ENCODE measurements around the gene TMEM200A.

The TMEM200A gene

DNA sequence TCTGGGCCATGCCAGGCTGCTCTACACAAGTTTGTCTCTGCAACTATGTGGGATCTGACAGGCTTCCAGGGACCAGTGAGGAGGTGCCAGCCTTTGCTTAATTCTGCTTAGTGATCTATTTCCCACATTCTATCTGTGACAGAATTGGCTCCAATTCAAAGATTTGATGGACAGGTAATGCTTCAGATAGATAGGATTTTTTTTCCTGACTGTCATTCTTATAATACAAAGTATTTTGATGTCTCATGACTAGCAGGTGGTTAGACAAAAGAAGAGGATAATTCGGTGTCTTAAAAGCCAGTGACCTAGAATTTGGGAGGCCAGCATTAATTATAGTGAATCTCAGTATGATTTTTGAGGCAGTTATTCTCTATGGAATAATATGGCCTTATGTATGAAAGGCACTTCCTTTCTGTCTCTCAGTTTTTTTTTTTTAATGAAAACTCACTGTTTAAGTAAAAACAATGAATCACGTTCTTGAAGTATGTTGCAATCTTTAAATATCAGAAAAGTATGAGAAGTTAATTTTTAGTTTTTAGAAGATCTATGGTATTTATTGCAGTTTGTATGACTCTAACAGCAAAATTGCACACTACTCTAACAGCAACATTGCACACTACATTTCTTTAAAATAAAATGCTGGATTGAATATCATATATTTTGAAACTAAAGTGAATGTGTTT is 43.7 kb downstream of the TMEM200A start:
- Histone ChIP-seq H4K20me1 (ENCODE audit: insufficient read depth, low read length) (no peaks in the 10 kb centered on the region), H3K4me3 (ENCODE audit: low read length) (no peak overlapping the region), H2AFZ (ENCODE audit: low read depth, low read length) (no peak overlapping the region), H3K9me3 (ENCODE audit: insufficient read depth, low read length) (no peaks in the 10 kb centered on the region), H3K27ac (ENCODE audit: low read length) (no peak overlapping the region), H3K4me1 (ENCODE audit: low read length) (no peaks in the 10 kb centered on the region), H3K9ac (ENCODE audit: low read length) (no peak overlapping the region), H3K27me3 (ENCODE audit: low read depth, low read length) (no peaks in the 10 kb centered on the region), H3K79me2 (ENCODE audit: low read length) (peaks cover 6% of the 10 kb centered on the region; the same call in 1 of the 2 replicates), H3K4me2 (ENCODE audit: low read length) (no peak overlapping the region), H3K36me3 (replicated peaks; ENCODE audit: low read depth, low read length) (no peaks in the 10 kb centered on the region)
- TF ChIP-seq EZH2phosphoT487 (IDR thresholded peaks at IDR 0.05; ENCODE audit: low read depth), result no peak
- TF ChIP-seq, protein P1, sequence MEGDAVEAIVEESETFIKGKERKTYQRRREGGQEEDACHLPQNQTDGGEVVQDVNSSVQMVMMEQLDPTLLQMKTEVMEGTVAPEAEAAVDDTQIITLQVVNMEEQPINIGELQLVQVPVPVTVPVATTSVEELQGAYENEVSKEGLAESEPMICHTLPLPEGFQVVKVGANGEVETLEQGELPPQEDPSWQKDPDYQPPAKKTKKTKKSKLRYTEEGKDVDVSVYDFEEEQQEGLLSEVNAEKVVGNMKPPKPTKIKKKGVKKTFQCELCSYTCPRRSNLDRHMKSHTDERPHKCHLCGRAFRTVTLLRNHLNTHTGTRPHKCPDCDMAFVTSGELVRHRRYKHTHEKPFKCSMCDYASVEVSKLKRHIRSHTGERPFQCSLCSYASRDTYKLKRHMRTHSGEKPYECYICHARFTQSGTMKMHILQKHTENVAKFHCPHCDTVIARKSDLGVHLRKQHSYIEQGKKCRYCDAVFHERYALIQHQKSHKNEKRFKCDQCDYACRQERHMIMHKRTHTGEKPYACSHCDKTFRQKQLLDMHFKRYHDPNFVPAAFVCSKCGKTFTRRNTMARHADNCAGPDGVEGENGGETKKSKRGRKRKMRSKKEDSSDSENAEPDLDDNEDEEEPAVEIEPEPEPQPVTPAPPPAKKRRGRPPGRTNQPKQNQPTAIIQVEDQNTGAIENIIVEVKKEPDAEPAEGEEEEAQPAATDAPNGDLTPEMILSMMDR (IDR thresholded peaks at IDR 0.05; ENCODE audit: low read depth, low read length), result no peak

DNA sequence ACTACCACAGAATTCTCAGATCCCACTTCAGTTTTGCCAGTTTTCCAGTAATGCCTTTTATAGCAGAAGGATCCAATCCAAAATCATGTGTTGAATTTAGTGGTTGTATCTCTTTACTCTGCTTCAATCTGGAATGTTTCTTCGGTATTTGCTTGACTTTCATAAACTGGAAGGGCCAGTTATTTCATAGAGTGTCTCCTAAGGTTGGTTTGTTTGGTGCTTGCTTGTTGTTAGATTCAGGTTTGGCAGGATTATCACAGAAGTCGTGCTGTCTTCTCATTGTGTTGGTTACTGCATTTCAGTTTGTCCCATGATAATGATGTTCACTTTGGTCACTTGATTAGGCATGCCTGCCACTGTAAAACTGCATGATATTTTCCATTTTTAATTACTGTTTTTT is 45.7 kb downstream of the TMEM200A start:
- Histone ChIP-seq H3K27ac (ENCODE audit: low read length) (no peak overlapping the region), H3K9me3 (ENCODE audit: insufficient read depth, low read length) (no peaks in the 10 kb centered on the region), H3K4me1 (ENCODE audit: low read length) (no peaks in the 10 kb centered on the region), H4K20me1 (ENCODE audit: insufficient read depth, low read length) (no peaks in the 10 kb centered on the region; the same call in 1 of the 2 replicates), H3K79me2 (ENCODE audit: low read length) (peaks cover 3% of the 10 kb centered on the region; the same call in 1 of the 2 replicates), H3K9ac (ENCODE audit: low read length) (no peak overlapping the region), H2AFZ (ENCODE audit: low read depth, low read length) (no peak overlapping the region), H3K27me3 (ENCODE audit: low read depth, low read length) (no peaks in the 10 kb centered on the region), H3K4me2 (ENCODE audit: low read length) (no peak overlapping the region), H3K4me3 (ENCODE audit: low read length) (no peak overlapping the region), H3K36me3 (replicated peaks; ENCODE audit: low read depth, low read length) (no peaks in the 10 kb centered on the region)
- TF ChIP-seq EZH2phosphoT487 (IDR thresholded peaks at IDR 0.05; ENCODE audit: low read depth), result no peak
- TF ChIP-seq, protein P1 (IDR thresholded peaks at IDR 0.05; ENCODE audit: low read depth, low read length), result no peak

DNA sequence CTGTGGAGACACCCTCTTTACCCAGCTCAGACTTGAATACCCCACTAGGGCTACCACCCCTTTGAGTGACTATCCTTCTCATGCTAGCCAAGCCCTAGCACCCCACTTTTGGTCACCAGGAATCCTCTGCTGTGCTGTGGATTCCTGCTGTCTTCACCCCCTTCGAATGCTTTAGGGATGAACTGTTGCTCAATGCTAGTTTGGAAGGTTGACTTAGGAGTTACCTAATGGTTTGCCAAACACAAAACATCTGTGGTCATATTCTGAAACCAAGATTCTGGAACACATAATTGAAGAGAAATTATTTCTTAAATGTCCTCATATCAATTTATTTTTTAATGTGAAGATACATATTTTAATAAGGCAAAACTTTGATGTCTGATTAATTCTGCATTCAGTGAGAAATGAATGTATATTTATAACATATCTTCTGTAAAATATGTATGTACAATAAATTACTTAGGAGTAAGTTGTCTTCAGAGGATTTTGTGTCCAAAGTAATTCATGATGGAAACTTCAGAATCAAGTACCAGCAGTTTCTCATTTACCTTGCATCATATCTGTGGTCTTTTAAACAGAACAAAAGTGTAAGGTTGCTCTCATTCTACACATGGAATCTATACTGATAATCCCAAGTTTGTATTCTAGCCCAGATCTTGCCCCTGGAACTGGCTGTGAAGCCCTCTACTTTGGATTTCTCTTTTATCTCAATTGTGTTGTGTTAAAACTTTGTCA is 46.9 kb downstream of the TMEM200A start:
- Histone ChIP-seq H4K20me1 (ENCODE audit: insufficient read depth, low read length) (no peaks in the 10 kb centered on the region; the same call in 1 of the 2 replicates), H3K27me3 (ENCODE audit: low read depth, low read length) (no peaks in the 10 kb centered on the region), H3K4me1 (ENCODE audit: low read length) (no peaks in the 10 kb centered on the region), H3K9ac (ENCODE audit: low read length) (no peak overlapping the region), H2AFZ (ENCODE audit: low read depth, low read length) (no peak overlapping the region), H3K4me3 (ENCODE audit: low read length) (no peak overlapping the region), H3K36me3 (replicated peaks; ENCODE audit: low read depth, low read length) (no peaks in the 10 kb centered on the region), H3K9me3 (ENCODE audit: insufficient read depth, low read length) (no peaks in the 10 kb centered on the region), H3K79me2 (ENCODE audit: low read length) (0 out of 2 replicates have a peak, but pooled peaks cover 3% of the 10 kb centered on the region), H3K4me2 (ENCODE audit: low read length) (no peak overlapping the region), H3K27ac (ENCODE audit: low read length) (no peak overlapping the region)
- TF ChIP-seq, protein P1 (IDR thresholded peaks at IDR 0.05; ENCODE audit: low read depth, low read length), result no peak
- TF ChIP-seq EZH2phosphoT487 (IDR thresholded peaks at IDR 0.05; ENCODE audit: low read depth), result no peak

DNA sequence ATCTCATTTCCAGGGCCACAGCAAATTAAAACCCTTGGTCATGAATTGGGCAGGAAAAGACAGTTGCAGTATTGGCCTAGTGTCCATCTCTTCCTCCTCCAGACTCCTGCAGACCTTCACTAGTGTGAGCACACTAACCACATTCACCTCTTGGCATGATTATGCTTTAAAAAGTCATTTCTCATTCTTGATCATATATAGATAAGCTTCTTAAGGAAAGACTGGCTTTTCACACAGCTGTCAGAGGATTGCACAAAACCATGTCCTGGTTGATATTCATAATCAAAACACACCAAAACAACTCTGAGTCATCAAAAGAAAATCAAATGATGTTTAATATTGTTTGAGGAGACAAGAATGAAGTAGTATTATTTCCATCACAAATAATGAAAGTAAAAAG is 52.1 kb downstream of the TMEM200A start:
- H3K4me1 ChIP-seq (ENCODE audit: low read length), result no peaks in the 10 kb centered on the region
- H2AFZ ChIP-seq (ENCODE audit: low read depth, low read length), result no peak overlapping the region
- H3K4me2 ChIP-seq (ENCODE audit: low read length), result no peak overlapping the region
- no peaks in the 10 kb centered on the region; the same call in 1 of the 2 replicates for H4K20me1 ChIP-seq (ENCODE audit: insufficient read depth, low read length)
- H3K27me3 ChIP-seq (ENCODE audit: low read depth, low read length), result no peaks in the 10 kb centered on the region
- H3K27ac ChIP-seq (ENCODE audit: low read length), result no peak overlapping the region
- H3K36me3 ChIP-seq (replicated peaks; ENCODE audit: low read depth, low read length), result no peaks in the 10 kb centered on the region
- H3K9me3 ChIP-seq (ENCODE audit: insufficient read depth, low read length), result no peaks in the 10 kb centered on the region
- no peak for TF ChIP-seq EZH2phosphoT487 (IDR thresholded peaks at IDR 0.05; ENCODE audit: low read depth)
- TF ChIP-seq, protein P1 (IDR thresholded peaks at IDR 0.05; ENCODE audit: low read depth, low read length), result no peak
- H3K9ac ChIP-seq (ENCODE audit: low read length), result no peak overlapping the region
- no peaks in the 10 kb centered on the region for H3K79me2 ChIP-seq (ENCODE audit: low read length)
- H3K4me3 ChIP-seq (ENCODE audit: low read length), result no peak overlapping the region

All from OCI-LY3 (cell line).